ENCODE data around the gene SPRN. TPM values are rescaled to one million over a fixed set of nuclear protein-coding genes. Genes with fewer than 3 reads are reported as not detected.
"Not testable (repeated sequence)": the region's sequence is repeated elsewhere in the genome, so short reads cannot be mapped to it uniquely, and the experiment has no call there.

Gene SPRN
- polyA plus RNA-seq, 1 experiment = 1.1 TPM

GRCh38 chr10:133378251-133379096 lies 46.0 kb downstream of the SPRN start:
- TF ChIP-seq CTCF (IDR thresholded peaks at IDR 0.05; ENCODE audit: low read depth, low read length) = no peak
- Histone ChIP-seq H3K27me3 (ENCODE audit: control insufficient read depth, insufficient read depth, low read length) (no peaks in the 10 kb centered on the region), H3K27ac (ENCODE audit: low read depth, low read length) (peak overlapping the region; percentile 11), H3K4me3 (ENCODE audit: low read depth, low read length) (peak overlapping the region; percentile 79), H3K9me3 (ENCODE audit: control insufficient read depth, insufficient read depth, low read length) (no peaks in the 10 kb centered on the region; the same call in 1 of the 2 replicates)
- ChIA-PET POLR2A (interaction anchor here (0.6 to 1.7 kb wide), 5 partner anchors 13 to 100 kb away, joined by 3 to 4 read pairs (median 3); no protein-coding TSS in a partner anchor), CTCF (interaction anchor here (4.9 kb wide), 1 partner anchor 49 kb away, joined by 26 read pairs; no protein-coding TSS in a partner anchor)
- no peak for DNase-seq (ENCODE audit: low read depth, low spot score)

- ChIA-PET POLR2A (interaction anchor here (0.6 to 1.7 kb wide), 3 partner anchors 13 to 48 kb away, joined by 3 to 4 read pairs (median 3); no protein-coding TSS in a partner anchor), CTCF (interaction anchor here (4.9 kb wide), 1 partner anchor 48 kb away, joined by 26 read pairs; no protein-coding TSS in a partner anchor)
- Histone ChIP-seq H3K27ac (ENCODE audit: low read depth, low read length) (peak overlapping the region; percentile 11), H3K9me3 (ENCODE audit: control insufficient read depth, insufficient read depth, low read length) (no peaks in the 10 kb centered on the region; the same call in 1 of the 2 replicates), H3K4me3 (ENCODE audit: low read depth, low read length) (peak overlapping the region; percentile 79), H3K27me3 (ENCODE audit: control insufficient read depth, insufficient read depth, low read length) (no peaks in the 10 kb centered on the region)
- no peak for DNase-seq (ENCODE audit: low read depth, low spot score)
- no peak for TF ChIP-seq CTCF (IDR thresholded peaks at IDR 0.05; ENCODE audit: low read depth, low read length)
Observed at GRCh38 chr10:133377818-133378250, 46.6 kb downstream of the SPRN start.

- no peak overlapping the region for H3K4me3 ChIP-seq (ENCODE audit: low read depth, low read length)
Observed at GRCh38 chr10:133377025-133377817, 47.2 kb downstream of the SPRN start.

GRCh38 chr10:133376183-133376582 lies 48.2 kb downstream of the SPRN start:
- DNase-seq (ENCODE audit: low read depth, low spot score); H3K27ac ChIP-seq (ENCODE audit: low read depth, low read length); H3K9me3 ChIP-seq (ENCODE audit: control insufficient read depth, insufficient read depth, low read length); POLR2A ChIA-PET; H3K27me3 ChIP-seq (ENCODE audit: control insufficient read depth, insufficient read depth, low read length); H3K4me3 ChIP-seq (ENCODE audit: low read depth, low read length): not testable (repeated sequence)
- CTCF ChIA-PET = interaction anchor here (4.9 kb wide), 1 partner anchor 47 kb away, joined by 26 read pairs; no protein-coding TSS in a partner anchor

More at GRCh38 chr10:133377025-133377817, 47.2 kb downstream of the SPRN start:
- Histone ChIP-seq H3K9me3 (ENCODE audit: control insufficient read depth, insufficient read depth, low read length) (no peaks in the 10 kb centered on the region; the same call in 1 of the 2 replicates), H3K27me3 (ENCODE audit: control insufficient read depth, insufficient read depth, low read length) (no peaks in the 10 kb centered on the region), H3K27ac (ENCODE audit: low read depth, low read length) (peak overlapping the region; percentile 11)
- DNase-seq (ENCODE audit: low read depth, low spot score) = no peak
- ChIA-PET CTCF (interaction anchor here (4.9 kb wide), 1 partner anchor 48 kb away, joined by 26 read pairs; no protein-coding TSS in a partner anchor), POLR2A (no interaction called here)
- no peak for TF ChIP-seq CTCF (IDR thresholded peaks at IDR 0.05; ENCODE audit: low read depth, low read length)

GRCh38 chr10:133375357-133376115 lies 48.9 kb downstream of the SPRN start:
- TF ChIP-seq CTCF (IDR thresholded peaks at IDR 0.05; ENCODE audit: low read depth, low read length) = no peak

More at GRCh38 chr10:133375357-133376115, 48.9 kb downstream of the SPRN start:
- POLR2A ChIA-PET = no interaction called here
- CTCF ChIA-PET = interaction anchor here (4.9 kb wide), 1 partner anchor 46 kb away, joined by 26 read pairs; no protein-coding TSS in a partner anchor
- no peak overlapping the region for H3K4me3 ChIP-seq (ENCODE audit: low read depth, low read length)
- H3K27ac ChIP-seq (ENCODE audit: low read depth, low read length) = no peak overlapping the region
- DNase-seq (ENCODE audit: low read depth, low spot score) = no peak
- no peaks in the 10 kb centered on the region for H3K27me3 ChIP-seq (ENCODE audit: control insufficient read depth, insufficient read depth, low read length)
- H3K9me3 ChIP-seq (ENCODE audit: control insufficient read depth, insufficient read depth, low read length) = no peaks in the 10 kb centered on the region; the same call in 1 of the 2 replicates
